SK-N-SH (cell line): ENCODE measurements around the gene PSMG3.

Experiments used
- CTCF ChIP-seq: fragments of 200-600 bp; sonication (generic); IDR thresholded peaks from 2 replicates; pipeline ENCODE4 v1.6.1; 2017; ENCODE audit warnings: antibody characterized with exemption, mild to moderate bottlenecking, moderate library complexity
- TAF1 ChIP-seq: IDR thresholded peaks from 2 replicates; pipeline ENCODE4 v1.6.1; 2012; ENCODE audit warnings: low read depth, mild to moderate bottlenecking, low read length, moderate library complexity, borderline replicate concordance
- TCF12 ChIP-seq: IDR thresholded peaks from 2 replicates; pipeline ENCODE4 v1.4.0; 2012
- USF1 ChIP-seq: IDR thresholded peaks from 2 replicates; pipeline ENCODE4 v1.4.0; 2012; ENCODE audit warnings: low read depth, borderline replicate concordance

DNA sequence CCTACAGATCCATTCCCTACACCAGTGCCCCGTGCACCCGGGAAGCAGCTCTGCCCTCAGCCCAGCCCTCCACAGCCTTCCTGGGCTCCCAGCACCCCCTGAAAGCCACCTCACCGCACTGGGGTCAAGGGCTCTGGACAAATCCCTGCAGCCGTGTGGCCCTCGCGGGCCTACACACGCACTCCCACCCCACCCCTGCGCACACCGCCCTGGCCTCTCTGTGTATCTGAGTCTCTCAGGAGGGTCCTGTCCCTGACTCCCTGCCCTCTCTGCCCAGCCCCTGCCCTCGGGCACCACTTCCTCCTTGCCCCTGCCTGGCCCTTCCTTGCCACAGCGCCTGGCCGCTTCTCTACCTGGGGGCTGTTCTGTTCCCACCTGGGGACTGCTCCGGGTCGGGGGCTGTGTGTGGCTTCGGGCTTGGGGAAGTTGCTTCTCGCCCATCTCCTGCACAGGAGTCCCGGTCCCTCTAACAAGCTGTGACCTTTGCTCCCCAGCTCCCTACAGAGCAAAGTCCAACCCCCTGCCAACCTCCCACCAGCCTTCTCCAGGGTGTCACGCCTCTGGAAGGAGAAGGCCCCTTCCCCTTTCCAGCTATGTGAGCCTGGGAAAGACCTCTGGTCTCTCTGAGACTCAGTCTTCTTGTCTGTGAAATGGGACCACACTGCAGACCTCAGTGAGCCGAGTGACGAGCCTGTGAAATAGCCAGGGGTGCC, 15.3 kb downstream of the PSMG3 start:
- TF ChIP-seq TCF12, result no peak
- no peak for TF ChIP-seq TAF1
- no peak for TF ChIP-seq CTCF
- TF ChIP-seq USF1, result no peak
